Activated naive CD4-positive, alpha-beta T cell treated with anti-CD3 and anti-CD28 coated beads, Interleukin-2, amount 50 U/mL, for 16 hours (primary cell): ENCODE data around the gene PRCC.

Experiments used
- DNase-seq: peaks from one replicate; pipeline ENCODE4 v3.0.0-alpha.2; 2020

Gene PRCC

DNA sequence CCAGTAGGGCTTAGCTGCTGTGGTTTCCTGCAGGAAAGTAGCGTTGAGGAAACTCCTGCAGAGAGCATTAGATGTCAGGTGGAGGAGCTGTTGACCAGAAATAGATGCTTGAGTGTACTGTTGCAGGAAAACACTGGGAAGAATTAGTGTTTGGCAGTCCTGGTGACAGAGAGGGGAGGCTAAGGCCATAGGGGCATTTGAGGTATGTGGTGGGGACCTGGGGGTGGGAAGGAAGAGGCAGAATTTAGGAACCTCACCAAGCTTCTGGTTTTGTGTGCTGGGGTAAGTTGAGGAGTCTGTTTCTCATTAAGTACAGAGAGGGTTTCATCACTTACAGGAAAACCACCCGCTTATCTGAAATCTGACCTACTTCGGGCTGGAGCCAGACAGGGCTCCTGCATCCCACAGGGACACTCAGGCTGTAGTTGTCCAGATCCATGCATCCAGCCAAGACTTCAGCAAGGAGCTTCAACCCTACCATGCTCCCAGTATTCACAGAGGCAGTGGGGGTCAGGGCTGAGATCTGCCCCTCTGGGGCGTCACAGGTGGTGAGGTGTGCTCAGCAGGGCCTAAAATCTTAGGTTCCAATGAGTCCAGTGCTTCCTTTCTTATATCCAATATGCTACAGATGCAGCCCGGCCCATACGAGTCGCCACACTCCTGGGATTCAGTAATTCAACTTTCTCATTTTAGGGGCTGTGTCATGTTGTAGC lies 34.2 kb downstream of the PRCC start:
- DNase-seq, result no peak

DNA sequence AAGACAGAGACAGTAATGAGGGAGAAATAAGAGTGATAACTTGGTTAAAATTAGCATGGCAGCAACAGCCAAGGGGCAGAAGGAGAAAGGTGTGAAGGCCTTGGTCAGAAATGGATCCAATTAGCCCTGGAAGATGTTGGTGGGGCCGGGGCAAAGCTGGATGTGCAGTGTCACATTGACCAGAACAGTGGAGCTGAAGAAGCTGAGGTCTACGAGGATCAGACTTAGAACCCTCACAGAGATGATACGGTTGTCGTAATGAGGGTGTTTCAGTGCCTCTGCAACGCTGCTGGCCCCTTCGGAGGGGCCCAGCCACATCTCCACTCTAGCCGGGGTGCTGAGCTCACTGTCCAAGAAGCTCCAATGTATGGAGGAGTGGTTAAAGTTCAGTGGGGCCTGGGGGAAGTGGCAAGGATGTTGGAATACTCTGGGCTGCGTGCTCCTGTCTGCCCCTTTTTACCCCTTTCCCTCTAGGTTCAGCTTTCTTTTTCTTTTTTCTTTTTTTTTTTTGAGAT lies 35.1 kb downstream of the PRCC start:
- no peak for DNase-seq

DNA sequence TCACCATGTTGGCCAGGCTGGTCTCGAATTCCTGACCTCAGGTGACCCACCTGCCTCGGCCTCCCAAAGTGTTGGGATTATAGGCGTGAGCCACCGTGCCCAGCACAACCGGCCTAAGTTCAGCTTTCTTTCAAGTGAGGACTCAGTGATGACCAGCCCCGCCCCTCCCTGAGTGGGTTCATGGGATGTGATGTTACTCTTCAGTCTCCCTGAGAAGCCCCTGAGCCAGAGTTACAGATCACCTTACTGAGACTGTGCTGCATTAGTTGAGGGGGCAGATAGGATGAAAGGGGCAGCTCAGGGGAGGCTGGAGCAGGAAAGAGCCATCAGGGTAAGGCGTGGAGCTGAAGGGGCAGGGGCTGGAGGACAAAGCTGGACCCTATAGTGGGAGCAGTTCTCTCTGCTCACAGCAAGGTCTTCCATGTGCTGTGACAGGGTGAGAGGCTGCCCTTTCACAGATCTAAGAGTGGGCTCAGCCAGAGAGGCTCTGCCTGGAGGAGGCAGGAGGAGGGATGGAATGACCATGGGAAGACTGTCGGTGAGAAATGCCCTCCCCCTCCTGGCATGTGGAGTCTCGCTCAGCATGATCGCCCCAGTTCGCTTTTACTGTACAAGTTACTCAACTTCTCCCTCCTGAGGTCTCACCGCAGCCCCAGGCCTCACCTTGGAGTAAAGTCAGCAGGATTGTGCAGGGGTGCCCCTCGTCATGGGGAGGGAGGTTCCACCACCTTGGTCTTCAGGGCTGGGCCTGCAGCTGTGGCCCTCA lies 35.9 kb downstream of the PRCC start:
- DNase-seq, result no peak

DNA sequence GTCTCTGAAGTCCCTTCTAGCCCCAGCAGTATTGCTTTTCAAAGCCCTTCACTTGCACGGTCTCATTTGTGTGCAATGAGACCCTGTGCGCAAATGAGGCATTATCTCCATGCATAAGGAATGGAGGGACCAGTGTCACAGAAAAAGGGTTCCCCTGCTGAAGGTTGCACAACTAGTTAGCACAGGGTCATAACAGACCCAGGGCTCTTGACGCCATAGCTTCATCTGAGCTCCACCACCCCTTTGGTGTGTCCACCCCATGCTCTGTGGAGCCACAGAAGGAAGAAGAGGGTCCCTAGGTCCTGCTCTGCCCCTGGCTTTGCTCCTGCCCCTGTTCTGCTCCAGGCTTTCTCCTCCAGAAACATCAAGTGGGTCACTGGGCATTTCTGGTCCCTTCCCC lies 36.7 kb downstream of the PRCC start:
- DNase-seq, result no peak

DNA sequence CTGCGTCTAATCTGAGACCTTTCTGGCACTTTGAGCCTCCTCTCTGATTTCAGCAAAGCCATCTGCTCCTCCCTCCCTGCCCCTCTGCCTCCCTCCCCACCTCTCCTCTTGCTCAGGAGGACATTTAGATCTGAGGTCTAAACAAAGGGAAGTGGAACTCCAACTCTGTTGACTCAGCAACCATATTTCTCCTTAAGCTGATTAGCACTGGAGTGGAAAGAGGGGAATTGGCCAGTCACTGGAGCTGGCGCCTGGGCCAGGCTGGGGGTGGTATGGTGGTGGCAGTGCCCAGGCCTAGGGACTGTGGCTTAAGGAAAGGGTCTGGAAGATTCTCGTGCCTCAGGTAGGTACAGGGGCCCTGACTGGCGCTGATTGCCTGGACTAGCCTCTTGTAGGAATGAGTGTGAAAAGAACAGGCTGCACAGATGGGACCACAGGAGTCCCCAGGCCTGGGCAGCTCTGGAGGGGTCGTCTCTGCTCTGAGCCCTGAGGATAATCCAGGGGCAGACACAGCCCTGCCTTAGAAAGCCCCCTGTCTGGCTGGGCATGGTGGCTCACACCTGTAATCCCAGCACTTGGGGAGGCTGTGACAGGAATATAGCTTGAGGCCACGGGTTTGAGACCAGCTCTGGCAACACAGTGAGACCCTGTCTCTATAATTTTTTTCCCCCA lies 37.4 kb downstream of the PRCC start:
- DNase-seq, result no peak

DNA sequence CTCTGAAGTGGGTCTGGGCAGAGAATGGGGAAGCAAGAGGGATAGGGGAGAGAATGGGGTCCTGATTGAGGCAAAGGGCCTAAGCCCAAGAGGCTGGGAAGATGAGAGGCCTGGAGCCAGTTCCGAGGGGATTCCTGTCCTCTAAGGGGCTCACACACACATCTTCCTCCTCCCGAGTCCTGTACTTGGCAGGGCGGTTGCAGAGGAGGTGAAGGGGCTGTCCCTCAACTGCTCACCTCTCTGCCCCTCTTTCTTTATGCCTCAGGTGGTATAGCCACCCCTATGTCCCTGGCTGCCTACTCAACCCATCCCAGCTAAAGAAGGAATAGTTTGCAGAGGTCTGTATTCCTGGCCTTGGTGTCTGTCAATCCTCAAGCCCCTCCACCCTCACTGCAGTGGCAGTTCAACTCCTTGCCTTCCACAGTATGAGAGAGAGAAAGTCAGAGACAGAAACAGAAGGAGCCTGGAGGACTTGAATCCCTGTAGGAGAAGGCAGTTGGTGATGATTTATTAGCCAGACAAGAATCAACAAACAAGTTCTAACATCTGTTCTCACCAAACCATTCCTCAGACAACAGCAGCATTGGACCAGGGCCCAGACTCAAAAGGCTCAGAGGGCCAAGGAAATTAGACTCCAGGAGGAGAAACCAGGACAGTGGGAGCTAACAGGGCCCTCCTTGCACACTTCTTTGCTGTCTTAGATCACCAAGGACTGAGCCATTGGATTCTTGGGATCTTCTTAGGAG lies 38.6 kb downstream of the PRCC start:
- no peak for DNase-seq

DNA sequence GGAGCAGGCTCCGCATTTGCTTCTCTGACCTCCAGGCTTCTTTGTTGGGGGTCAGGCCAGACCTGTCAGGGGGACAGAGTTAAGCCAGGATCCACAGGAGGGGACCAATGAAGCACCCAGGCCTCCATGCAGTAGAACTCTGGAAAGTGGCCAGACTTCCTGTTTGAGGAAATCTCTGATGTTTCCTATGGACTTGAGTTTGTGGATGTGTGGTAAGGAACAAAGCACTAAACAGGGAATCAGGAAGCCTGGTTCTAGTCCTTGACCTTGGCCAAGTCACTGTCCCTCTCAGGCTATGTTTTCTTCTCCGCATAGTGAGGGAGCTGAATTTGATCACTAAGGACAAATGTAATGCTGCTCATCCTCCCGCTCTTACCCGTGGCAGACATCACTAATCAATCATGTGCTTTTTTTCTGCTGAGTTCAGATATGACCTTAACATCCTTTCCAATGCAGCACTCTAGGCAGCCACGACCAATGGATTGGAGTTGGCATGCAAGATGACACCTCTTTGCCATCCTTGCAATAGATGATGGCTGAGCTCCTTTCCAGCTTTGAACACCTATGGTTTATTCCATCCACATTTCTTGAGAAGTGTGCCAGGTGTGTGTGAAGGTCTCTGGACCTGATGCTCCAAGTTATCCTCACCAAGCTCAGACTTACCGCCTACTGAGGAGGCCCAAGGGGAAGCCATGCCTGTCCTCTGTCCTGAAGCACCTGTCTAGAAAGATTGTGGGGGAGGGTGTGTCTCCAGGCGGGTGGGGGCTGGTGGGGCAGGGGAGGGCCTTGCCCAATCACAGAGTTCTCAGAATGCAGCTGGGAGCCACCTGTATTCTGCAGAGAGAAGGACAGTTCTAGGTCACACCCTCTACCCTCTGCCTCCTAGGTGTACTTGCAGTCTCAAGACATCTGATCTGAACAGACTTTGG lies 39.4 kb downstream of the PRCC start:
- no peak for DNase-seq

DNA sequence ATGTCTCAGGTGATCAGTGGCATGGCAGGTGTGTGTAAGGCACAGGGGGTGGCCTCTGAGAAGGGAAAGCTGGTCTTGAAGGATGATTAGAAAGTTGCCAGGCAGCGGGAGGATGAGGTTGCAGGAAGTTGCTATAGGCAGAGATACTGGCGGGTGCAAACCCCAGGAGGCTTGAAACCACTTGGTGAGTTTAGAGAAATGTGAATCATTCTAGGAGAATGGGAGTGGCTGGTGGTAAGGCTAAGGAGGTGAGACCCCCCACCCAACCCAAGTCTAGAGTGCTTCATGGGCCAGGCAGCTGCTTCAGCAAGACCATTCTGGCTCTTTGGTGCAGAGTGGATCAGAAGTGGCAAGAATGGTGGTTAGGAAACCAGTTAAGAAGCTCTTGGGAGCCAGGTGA lies 40.3 kb downstream of the PRCC start:
- no peak for DNase-seq

DNA sequence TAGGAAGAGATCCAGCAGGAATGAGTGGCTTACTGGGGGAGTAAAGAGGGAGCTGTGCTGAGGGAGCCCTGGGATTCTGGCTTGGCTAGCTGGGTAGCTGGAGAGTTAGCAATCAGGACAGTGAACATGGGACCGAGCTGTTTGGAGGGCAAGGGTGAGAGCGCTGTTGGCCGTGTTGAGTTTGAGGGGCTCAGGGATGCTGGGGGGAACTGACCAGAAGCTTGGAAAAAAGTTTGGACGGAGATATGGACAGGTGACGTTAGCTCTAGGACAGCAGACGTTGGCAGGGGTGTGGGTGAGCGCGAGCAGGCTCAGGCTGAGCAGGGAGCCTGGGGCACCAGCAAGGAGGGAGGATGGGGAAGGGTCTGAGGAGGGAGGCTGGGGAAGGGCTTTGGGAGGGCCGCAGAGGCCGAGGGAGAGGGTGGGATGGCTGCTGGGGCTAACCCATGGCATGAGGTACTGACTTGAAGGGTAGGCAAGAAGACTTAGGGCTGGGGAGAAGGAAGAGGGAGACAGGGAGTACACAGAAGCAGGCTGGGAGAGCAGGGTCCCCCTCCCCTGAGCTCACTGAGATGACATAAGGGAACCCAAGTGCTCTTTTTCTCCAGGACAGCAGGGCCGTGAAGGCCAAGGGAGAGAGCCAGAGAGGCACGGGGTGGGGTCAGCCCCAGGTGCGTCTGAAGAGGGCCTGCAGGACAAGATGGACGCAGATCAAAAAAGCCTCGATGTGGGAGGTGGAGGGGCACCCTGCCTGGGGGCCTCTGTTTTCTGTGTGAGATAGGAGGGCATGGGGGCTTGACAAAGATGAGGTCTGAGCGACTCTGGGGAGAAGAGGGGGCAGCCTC lies 41.1 kb downstream of the PRCC start:
- DNase-seq, result no peak

DNA sequence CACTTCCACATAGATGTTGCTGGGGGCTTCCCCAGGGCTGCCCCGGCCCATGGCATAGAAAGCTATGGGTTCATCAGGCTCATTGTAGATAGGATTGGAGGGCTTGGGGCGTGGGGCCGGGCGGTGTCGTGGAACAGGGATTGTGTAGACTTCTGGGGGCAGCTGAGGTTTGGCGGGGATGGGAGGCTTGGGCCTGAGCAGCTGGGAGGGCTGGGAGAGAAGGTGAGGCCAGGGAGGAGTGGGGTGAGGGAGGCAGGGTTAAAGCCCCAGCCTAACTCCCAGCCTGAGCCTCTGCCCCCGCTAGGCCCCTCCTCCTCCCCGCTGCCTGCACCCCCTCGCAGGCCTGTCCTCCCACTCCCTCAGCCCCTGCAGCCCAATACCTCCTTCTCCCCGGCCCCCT lies 41.9 kb downstream of the PRCC start:
- DNase-seq, result no peak

DNA sequence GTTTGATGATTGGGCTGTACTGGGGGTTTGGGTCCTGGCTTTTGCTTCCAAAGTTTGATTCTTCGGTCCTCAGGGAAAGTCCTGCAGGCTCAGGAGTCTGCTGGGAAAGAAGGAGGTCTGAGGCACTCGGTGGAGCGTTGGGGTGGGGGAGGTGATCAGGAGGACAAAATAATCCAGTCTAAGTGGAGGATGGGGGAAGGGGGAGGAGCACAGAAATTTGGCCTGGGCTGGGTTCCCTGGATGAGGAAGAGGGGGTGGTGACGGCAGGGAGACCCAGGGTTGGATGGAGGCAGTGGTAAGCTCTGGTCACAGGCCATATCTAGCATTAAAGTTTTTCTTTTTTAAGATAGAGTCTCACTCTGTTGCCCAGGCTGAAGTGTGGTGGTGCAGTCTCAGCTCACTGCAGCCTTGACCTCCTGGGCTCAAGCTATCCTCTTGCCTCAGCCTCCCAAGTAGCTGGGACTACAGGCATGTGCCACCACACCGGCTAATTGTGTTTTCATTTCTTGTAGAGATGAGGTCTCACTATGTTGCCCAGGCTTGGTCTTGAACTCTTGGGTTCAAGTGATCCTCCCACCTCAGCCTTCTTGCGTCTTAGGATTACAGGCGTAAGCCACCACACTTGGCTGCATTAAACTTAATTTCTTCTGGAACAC lies 42.5 kb downstream of the PRCC start:
- no peak for DNase-seq

DNA sequence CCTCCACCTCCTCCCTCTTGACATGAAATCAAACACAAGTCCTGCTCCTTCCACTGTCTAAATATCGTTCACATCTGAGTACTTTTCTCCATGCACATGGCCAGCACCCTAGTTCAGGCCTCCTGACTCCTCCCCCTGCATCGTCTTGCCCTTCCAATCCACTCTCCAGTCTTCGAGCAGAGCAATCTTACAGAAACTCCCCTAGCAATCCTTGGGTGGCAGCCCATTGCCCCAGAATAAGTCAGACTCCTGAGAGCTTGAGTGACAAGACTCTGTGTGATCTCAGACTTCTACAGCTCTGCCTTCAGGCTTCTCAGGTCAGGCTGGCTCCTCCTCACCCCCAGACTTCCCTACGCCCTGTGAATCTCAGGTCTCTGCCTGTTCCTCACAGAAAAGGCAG lies 43.8 kb downstream of the PRCC start:
- DNase-seq, result no peak

DNA sequence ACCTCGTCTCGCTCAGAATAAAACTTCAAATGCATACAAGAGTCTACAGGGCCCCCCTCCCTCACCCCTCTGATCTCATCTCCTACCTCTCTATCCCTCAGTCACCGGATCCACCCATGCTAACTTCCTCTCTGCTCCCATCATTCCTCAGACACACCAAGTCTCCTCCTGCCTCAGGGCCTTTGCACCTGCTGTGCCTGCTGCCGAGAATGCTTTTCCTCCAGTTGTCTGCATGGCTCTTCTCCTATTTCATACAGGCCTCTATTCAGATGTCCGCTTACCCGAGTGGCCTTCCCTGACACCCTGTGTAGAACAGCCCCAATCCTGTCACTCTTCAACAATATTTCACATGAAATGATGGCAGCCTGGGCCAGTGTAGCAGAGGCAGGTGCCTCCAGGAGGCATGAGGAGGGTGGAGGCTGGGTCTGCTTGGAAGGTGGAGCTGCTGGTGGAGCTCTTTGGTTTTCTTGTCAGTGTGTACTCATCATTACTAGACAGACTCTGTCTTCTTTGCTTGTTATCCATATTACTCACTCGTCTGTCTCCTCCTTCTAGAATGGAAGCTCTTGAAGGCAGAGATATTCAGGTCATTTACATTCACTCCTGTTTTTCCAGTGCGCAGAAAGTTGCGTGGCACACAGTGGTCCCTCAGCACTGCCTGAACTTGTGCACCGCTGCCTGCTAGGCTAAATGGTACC lies 45.1 kb downstream of the PRCC start:
- DNase-seq, result no peak

DNA sequence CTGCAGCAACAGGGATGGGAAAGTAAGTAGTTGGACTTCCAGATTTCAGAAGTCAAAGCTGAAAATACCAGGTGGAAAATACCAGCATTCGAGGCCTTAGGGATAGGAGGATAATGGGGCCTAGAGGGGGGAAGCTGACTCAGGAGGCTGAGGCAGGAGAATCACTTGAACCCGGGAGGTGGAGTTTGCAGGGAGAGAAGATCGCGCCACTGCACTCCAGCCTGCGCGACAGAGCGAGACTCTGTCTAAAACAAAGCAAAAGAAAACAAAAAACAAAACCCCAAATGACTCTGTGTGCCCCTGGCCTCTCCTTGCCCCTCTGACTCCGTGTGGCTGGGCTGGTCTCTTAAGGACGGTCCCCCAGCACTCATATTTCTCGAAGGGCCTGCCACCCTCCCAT lies 46.0 kb downstream of the PRCC start:
- no peak for DNase-seq

DNA sequence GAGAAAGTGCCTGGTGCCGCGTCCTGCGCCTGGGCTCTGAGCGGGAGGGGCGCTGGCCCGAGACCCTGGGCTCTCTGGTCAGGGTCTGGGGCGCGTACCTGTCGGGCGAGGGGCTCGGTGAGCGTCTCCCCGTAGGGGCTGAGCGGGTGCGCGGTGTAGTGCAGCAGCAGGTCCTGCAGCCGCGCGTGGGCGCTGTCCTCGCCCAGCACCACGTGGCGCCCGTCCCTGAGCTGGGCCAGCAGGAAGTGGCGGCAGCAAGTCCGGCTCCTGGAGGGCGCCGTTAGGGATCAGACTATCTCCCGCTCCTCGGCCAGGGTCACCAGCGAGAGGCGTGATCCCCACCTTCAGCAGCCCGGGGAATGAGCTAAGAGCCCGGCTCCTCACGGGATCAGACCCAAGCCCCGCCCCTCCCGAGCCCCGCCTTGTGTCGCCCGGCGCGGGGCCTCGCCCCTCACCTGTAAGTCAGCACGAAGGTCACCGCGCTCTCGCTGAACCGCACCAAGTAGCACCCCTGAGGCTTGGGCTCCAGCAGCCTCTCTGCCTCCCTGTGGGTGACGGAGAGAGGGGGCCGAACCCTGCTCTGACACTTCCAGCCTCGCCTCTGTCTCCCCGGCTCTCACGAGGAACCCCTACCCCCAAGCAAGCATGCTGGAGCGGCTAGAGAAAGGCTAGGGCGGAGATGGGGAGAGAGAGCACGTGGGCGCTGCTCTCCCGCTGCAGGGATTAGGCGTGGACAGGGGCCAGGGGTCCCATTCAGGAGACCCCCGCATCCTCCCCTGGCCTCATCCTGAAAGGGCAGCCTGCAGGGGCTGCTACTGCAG lies 46.6 kb downstream of the PRCC start:
- DNase-seq, result peak; percentile 78

DNA sequence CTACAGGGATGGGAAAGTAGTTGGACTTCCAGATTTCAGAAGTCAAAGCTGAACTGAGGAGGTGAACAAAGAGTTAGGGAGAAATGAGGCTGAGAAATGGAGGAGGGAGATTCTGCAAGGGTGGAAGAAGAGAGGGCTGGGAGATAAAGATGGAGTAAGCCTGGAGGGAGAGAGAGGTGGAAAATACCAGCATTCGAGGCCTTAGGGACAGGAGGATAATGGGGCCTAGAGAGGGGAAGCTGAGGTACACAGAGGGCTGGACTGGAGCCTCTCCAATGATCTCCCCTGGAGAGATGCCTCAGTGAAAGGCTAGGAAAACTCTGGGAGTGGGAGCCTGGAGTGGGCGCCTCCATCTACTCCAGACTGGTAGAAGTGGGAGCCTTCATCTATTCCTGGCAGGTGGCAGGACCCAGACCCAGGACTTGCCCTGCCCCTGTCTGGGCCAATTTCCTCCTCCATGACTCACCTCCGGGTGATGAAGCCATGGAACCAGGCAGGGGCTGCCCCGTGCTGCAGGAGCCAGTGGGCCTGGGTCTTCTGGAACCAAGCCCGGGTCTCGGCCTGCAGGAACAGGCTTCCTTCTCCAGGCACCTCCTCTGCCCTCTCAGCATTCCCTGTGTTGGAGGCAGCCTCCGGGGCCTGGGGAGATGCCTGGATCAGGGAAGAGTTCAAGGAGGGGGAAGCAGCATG lies 47.4 kb downstream of the PRCC start:
- no peak for DNase-seq

DNA sequence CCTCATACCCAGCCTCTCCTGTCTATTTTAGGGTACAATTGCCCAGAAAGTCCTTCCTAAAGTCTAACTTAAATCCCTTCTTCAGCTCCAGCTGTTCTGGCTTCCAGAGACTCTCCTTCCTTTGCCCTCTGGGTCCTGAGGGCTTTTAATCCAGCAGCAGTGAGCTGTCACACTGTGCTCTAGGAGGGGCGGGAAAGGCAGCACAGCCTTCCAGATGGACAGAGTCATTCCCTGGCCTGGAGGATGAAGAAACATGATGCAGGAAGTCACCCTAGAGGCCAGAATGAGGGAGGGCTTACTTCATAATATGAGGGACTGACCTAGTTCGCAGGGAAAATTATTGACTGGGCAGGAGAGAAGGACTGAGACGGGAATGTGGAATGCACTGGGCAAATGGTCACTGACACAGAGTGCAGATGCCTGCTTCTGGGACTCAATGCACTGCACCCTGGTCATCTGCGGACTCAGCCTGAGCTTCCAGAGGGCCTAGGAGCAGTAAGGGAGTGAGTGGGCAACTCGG lies 48.0 kb downstream of the PRCC start:
- DNase-seq, result no peak

DNA sequence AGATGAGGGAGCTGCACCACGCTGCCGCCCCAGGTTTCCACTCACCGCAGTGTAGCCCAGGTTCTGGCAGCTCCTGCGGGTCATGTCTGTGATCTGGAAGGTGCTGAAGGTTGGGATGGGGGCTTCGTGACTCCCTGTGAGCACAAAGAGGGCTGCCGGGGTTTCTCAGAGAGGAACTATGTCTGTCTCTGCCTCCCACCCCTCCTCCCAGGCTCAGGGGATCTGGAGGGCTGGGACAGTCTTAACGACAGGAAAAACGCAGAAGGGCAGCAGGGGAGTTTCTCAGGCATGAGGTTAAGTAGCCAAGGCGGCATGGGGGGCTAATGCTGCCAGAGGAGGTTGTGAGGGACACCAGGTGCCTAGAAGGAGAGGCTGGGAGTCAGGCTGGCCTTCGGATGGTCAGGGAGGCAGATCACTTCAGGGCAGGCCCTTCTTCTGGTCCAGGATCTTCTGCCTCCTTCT lies 48.7 kb downstream of the PRCC start:
- no peak for DNase-seq
